GM19324 (cell line): Measurements from ENCODE around the gene NDST4.
"Not testable (repeated sequence)": the region's sequence is repeated elsewhere in the genome, so short reads cannot be mapped to it uniquely, and the experiment has no call there.

Experiments used
- ATAC-seq: cut with Tn5 transposase; IDR thresholded peaks from one replicate; pipeline ENCODE4 v1.9.1; 2021; ENCODE audit warnings: mild to moderate bottlenecking, moderate library complexity; ENCODE audit not compliant: unreplicated experiment, low FRiP score

Gene NDST4

GRCh38 chr4:115058533-115058932 lies 54.9 kb downstream of the NDST4 start:
- no peak for ATAC-seq

GRCh38 chr4:115054836-115055235 lies 58.6 kb downstream of the NDST4 start:
- peak; percentile 58 for ATAC-seq

GRCh38 chr4:115053313-115053712 lies 60.1 kb downstream of the NDST4 start:
- no peak for ATAC-seq

- ATAC-seq: no peak
These were observed 70.9 kb downstream of the NDST4 start for GRCh38 chr4:115042496-115042895.

- no peak for ATAC-seq
These were observed 83.1 kb downstream of the NDST4 start for GRCh38 chr4:115030281-115030680.

GRCh38 chr4:115028682-115029410 lies 84.6 kb downstream of the NDST4 start:
- ATAC-seq: no peak

- ATAC-seq: no peak
These were observed 113.5 kb downstream of the NDST4 start for GRCh38 chr4:114999880-115000279.

- no peak for ATAC-seq
These were observed 115.1 kb downstream of the NDST4 start for GRCh38 chr4:114998316-114998715.

GRCh38 chr4:114997576-114998247 lies 115.7 kb downstream of the NDST4 start:
- ATAC-seq: no peak

GRCh38 chr4:114986133-114986532 lies 127.3 kb downstream of the NDST4 start:
- no peak for ATAC-seq

GRCh38 chr4:114980932-114981708 lies 132.3 kb downstream of the NDST4 start:
- ATAC-seq: no peak

- not testable (repeated sequence) for ATAC-seq
These were observed 133.0 kb downstream of the NDST4 start for GRCh38 chr4:114980399-114980798.

- no peak for ATAC-seq
These were observed 136.5 kb downstream of the NDST4 start for GRCh38 chr4:114976901-114977300.

- no peak for ATAC-seq
These were observed 149.4 kb downstream of the NDST4 start for GRCh38 chr4:114964026-114964425.

- no peak for ATAC-seq
These were observed 167.8 kb downstream of the NDST4 start for GRCh38 chr4:114945616-114946015.

- ATAC-seq: no peak
These were observed 171.9 kb downstream of the NDST4 start for GRCh38 chr4:114941503-114941902.

- ATAC-seq: no peak
These were observed 185.5 kb downstream of the NDST4 start for GRCh38 chr4:114927881-114928280.

GRCh38 chr4:114926583-114926982 lies 186.8 kb downstream of the NDST4 start:
- ATAC-seq: no peak

- ATAC-seq: no peak
These were observed 189.1 kb downstream of the NDST4 start for GRCh38 chr4:114924311-114924710.

GRCh38 chr4:114922592-114922933 lies 190.9 kb downstream of the NDST4 start:
- no peak for ATAC-seq

GRCh38 chr4:114921790-114922591 lies 191.4 kb downstream of the NDST4 start:
- no peak for ATAC-seq
